ENCODE data around the gene RIPK4.

RIPK4 gene

GRCh38 chr21:41766883-41767605, at the start of gene RIPK4:
Gene RIPK4, minus strand, starts transcription at chr21:41767052. Its CDS starts 11 bp downstream, at chr21:41767041.
- in situ Hi-C loops (cut with MboI; ENCODE audit: low pct_unique_long_range_greater_than_20kb, low sequenced_read_pairs) = no loop called here
- no peak for DNase-seq

GRCh38 chr21:41815652-41816582, 49.1 kb upstream of the RIPK4 start:
- in situ Hi-C loops (cut with MboI; ENCODE audit: low pct_unique_long_range_greater_than_20kb, low sequenced_read_pairs) = no loop called here
- DNase-seq = no peak

DNA sequence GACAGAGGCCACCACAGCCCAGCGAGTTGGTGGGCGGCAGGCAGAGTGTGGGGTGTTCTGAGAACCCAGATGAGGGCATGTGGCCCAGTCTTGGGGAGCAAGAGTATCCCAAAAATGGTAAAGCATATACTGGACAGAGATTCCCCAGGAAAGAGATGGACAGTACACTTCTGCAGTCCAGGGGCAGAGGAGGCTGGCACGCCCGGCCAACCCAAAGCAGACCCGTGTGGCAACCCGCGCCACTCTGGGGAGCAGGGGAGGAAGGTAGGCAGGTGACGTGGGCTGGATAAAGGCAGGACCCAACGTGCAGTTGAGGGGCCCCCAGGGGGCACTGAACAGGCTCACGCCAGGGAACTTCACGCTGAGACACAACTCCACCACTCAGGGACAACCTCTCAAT, 46.4 kb upstream of the RIPK4 start:
- in situ Hi-C loops (cut with MboI; ENCODE audit: low pct_unique_long_range_greater_than_20kb, low sequenced_read_pairs) = no loop called here
- DNase-seq = no peak

GRCh38 chr21:41812679-41813078, 45.8 kb upstream of the RIPK4 start:
- no peak for DNase-seq
- in situ Hi-C loops (cut with MboI; ENCODE audit: low pct_unique_long_range_greater_than_20kb, low sequenced_read_pairs) = no loop called here

GRCh38 chr21:41810597-41810932, 43.7 kb upstream of the RIPK4 start:
- DNase-seq = no peak
- in situ Hi-C loops (cut with MboI; ENCODE audit: low pct_unique_long_range_greater_than_20kb, low sequenced_read_pairs) = no loop called here

DNA sequence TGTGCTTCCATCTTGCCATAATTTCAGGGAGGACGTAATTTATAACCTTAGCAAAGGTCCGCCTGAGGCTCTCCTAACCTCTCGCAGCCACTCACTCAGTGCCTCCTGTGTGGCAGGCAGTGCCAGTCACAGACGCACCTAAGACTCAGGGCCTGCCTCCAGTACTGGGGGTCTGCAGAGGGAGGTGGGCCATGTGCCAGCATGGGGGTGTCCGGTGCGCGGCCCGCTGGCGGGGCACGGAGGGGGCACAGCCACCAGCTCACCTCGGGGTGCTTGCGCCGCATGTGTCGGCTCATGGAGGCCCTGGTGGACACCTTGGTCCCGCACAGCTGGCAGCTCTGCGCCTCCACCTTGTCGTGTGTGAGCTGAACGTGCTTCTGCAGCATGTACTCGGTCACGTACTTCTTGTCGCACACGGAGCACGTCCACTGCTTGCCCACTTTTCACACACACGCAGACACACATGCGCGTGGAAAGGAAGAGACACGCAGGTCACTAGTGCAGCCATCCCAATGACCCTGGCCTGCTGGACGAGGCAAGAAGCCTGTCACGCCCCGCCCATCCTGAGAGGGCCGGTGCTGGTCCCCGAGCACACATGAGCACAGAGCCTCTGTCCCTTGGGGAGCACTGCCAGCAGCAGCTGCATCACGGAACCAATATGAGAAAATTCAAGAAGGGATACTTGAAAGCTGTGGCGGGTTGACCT, 43.2 kb upstream of the RIPK4 start:
- no peak for DNase-seq
- in situ Hi-C loops (cut with MboI; ENCODE audit: low pct_unique_long_range_greater_than_20kb, low sequenced_read_pairs) = no loop called here

DNA sequence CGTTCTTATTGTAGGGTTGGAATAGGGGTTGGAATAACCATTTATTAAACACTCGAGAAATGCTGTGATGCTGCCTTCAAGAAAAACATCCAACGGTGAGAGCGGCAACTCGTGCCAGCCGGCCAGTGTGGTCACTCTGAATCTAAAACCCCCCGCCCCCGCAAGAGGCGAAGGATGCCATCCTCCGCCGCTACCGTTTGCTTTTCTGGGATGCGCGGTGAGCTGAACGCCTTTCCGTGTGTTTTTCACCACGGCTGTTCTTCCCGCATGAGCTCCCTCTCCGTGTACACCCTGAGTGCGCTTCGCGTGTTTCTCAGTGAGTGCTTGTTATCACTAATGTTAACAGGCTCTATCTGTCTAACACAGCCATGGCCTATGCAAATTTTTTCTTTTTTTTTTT, 42.0 kb upstream of the RIPK4 start:
- in situ Hi-C loops (cut with MboI; ENCODE audit: low pct_unique_long_range_greater_than_20kb, low sequenced_read_pairs) = no loop called here
- no peak for DNase-seq

- DNase-seq = no peak
- in situ Hi-C loops (cut with MboI; ENCODE audit: low pct_unique_long_range_greater_than_20kb, low sequenced_read_pairs) = no loop called here
These were observed 41.2 kb upstream of the RIPK4 start for GRCh38 chr21:41808094-41808493.

- DNase-seq = no peak
- in situ Hi-C loops (cut with MboI; ENCODE audit: low pct_unique_long_range_greater_than_20kb, low sequenced_read_pairs) = no loop called here
These were observed 39.9 kb upstream of the RIPK4 start for GRCh38 chr21:41806773-41807172.

DNA sequence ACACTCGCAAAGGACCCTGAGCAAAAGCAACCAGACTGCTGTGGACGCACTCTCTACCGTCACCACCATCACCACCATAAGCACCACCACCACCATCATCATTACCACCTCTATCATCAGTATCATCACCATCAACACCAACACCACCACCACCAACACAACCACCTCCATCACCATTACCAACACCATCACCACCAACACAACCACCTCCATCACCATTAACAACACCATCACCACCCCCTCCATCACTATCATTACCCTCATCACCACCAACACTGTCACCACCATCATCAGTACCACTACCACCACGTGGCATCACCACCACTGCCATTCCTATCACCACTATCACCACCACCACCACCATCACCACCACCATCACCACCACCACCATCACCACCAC, 38.8 kb upstream of the RIPK4 start:
- in situ Hi-C loops (cut with MboI; ENCODE audit: low pct_unique_long_range_greater_than_20kb, low sequenced_read_pairs) = no loop called here

DNA sequence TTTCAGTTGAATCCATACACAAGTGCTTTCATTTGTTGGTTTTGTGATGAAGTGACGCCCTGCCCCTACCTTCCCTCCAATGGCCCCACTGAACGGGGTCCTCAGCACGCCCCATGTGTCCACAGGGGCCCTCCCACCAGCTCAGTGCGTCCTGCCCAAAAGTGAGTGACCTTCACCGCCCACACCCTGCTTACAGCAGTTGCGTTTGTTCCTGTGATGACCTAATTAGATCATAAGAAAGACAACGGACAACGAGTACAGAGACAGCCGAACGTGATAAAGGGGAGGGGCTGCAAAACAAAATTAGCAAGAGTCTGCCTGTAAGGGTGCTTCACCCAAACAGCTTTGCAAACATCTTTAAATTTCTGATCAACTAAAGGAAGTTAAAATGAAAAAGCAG, 38.2 kb upstream of the RIPK4 start:
- in situ Hi-C loops (cut with MboI; ENCODE audit: low pct_unique_long_range_greater_than_20kb, low sequenced_read_pairs) = no loop called here
- DNase-seq = no peak

More for the DNA sequence above, 38.8 kb upstream of the RIPK4 start:
- DNase-seq = no peak

DNA sequence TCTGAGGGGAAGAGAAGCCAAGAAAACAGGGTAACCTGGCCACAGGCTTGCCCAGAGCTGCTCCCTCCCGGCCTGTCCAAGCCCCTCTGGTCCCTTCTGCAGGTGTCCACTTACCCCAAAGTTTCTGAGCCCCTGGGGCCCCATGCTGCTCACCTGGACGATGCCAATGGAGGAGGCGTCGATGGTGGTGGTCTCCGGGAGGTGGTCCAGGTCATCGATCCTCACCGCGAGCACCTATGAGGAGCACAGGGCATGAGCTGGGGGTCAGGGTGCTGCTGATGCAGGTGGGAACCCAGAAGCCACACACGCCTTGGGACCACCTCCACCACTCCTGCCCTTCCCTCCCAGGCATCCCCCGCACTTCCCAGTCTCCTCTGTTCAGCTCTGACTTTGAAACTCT, 37.5 kb upstream of the RIPK4 start:
- in situ Hi-C loops (cut with MboI; ENCODE audit: low pct_unique_long_range_greater_than_20kb, low sequenced_read_pairs) = no loop called here
- DNase-seq = no peak

- no peak for DNase-seq
- in situ Hi-C loops (cut with MboI; ENCODE audit: low pct_unique_long_range_greater_than_20kb, low sequenced_read_pairs) = no loop called here
These were observed 36.5 kb upstream of the RIPK4 start for GRCh38 chr21:41803316-41803715.

- in situ Hi-C loops (cut with MboI; ENCODE audit: low pct_unique_long_range_greater_than_20kb, low sequenced_read_pairs) = no loop called here
- no peak for DNase-seq
These were observed 35.8 kb upstream of the RIPK4 start for GRCh38 chr21:41802684-41803083.

GRCh38 chr21:41802198-41802584, 35.3 kb upstream of the RIPK4 start:
- no peak for DNase-seq

GRCh38 chr21:41801321-41802197, 34.7 kb upstream of the RIPK4 start:
- in situ Hi-C loops (cut with MboI; ENCODE audit: low pct_unique_long_range_greater_than_20kb, low sequenced_read_pairs) = no loop called here
- DNase-seq = no peak

More at GRCh38 chr21:41802198-41802584, 35.3 kb upstream of the RIPK4 start:
- in situ Hi-C loops (cut with MboI; ENCODE audit: low pct_unique_long_range_greater_than_20kb, low sequenced_read_pairs) = no loop called here

GRCh38 chr21:41800425-41801320, 33.8 kb upstream of the RIPK4 start:
- in situ Hi-C loops (cut with MboI; ENCODE audit: low pct_unique_long_range_greater_than_20kb, low sequenced_read_pairs) = no loop called here
- no peak for DNase-seq

DNA sequence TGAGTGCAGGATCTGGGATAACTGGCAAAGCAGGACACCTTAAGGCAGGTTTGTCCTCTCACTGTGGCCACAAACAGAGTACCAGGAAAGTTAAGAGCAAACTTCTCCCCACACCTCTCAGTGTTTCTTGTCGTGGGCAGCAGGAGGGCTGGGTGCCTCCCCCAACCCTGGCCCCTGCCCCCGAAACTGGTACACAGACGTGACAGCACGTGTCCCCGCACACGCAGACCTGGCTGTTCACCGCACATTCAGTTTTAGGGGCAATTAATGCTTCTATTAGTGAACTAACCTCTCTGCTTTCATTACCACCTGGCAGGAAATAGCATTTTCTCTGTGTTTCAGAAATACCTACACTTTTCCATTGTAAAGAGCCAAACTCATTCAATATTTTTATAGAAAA, 32.9 kb upstream of the RIPK4 start:
- in situ Hi-C loops (cut with MboI; ENCODE audit: low pct_unique_long_range_greater_than_20kb, low sequenced_read_pairs) = no loop called here
- no peak for DNase-seq
